SK-N-SH treated with all-trans-retinoic acid at 6 μM for 48 hours (cell line): ENCODE data around the gene STK32A.

ENCODE experiments used
- ATAC-seq: fragments of 200-7000 bp; cut with Tn5 transposase; 3 replicates; pipeline ENCODE4 v1.9.1; 2020; ENCODE audit warnings: mild to moderate bottlenecking, moderate library complexity
- ARNTL ChIP-seq: fragments of 450-650 bp; formaldehyde crosslinking; IDR thresholded peaks from 2 replicates; pipeline ENCODE4 v1.5.0; 2020; ENCODE audit warnings: low read depth, mild to moderate bottlenecking, moderate library complexity, borderline replicate concordance
- CREB5 ChIP-seq: fragments of 250-450 bp; sonication (Bioruptor Pico); IDR thresholded peaks from 2 replicates; pipeline ENCODE4 v1.5.1; 2020; ENCODE audit warnings: low read depth, mild to moderate bottlenecking, moderate library complexity
- CSDC2 ChIP-seq: fragments of 250-450 bp; sonication (Bioruptor Pico); IDR thresholded peaks from 2 replicates; pipeline ENCODE4 v1.5.0; 2020; ENCODE audit warnings: mild to moderate bottlenecking, moderate library complexity
- CSRNP3 ChIP-seq: fragments of 250-450 bp; sonication (Bioruptor Pico); IDR thresholded peaks from 2 replicates; pipeline ENCODE4 v1.5.1; 2021; ENCODE audit warnings: mild to moderate bottlenecking, moderate library complexity
- GLIS3 ChIP-seq: fragments of 250-450 bp; sonication (Bioruptor Pico); IDR thresholded peaks from 2 replicates; pipeline ENCODE4 v1.5.0; 2020; ENCODE audit warnings: mild to moderate bottlenecking, moderate library complexity
- ISL1 ChIP-seq: fragments of 250-450 bp; sonication (Bioruptor Pico); IDR thresholded peaks from 2 replicates; pipeline ENCODE4 v2.1.2; 2022; ENCODE audit warnings: mild to moderate bottlenecking, moderate library complexity
- PATZ1 ChIP-seq: fragments of 250-450 bp; sonication (Bioruptor Pico); IDR thresholded peaks from 2 replicates; pipeline ENCODE4 v1.8.0; 2020; ENCODE audit warnings: mild to moderate bottlenecking, moderate library complexity, borderline replicate concordance
- PPARA ChIP-seq: fragments of 250-450 bp; sonication (Bioruptor Pico); IDR thresholded peaks from 2 replicates; pipeline ENCODE4 v1.5.0; 2020; ENCODE audit warnings: mild to moderate bottlenecking, borderline replicate concordance
- RARB ChIP-seq: fragments of 250-450 bp; sonication (Bioruptor Pico); IDR thresholded peaks from 2 replicates; pipeline ENCODE4 v1.8.0; 2021; ENCODE audit warnings: mild to moderate bottlenecking, moderate library complexity
- SNAI2 ChIP-seq: fragments of 250-450 bp; sonication (Bioruptor Pico); IDR thresholded peaks from 2 replicates; pipeline ENCODE4 v1.5.0; 2020; ENCODE audit warnings: mild to moderate bottlenecking, moderate library complexity
- TCF4 ChIP-seq: fragments of 250-450 bp; sonication (Bioruptor Pico); IDR thresholded peaks from 2 replicates; pipeline ENCODE4 v1.8.0; 2021; ENCODE audit warnings: mild to moderate bottlenecking, moderate library complexity, borderline replicate concordance
- TOX ChIP-seq: fragments of 250-450 bp; sonication (Bioruptor Pico); IDR thresholded peaks from 2 replicates; pipeline ENCODE4 v1.8.0; 2021; ENCODE audit warnings: mild to moderate bottlenecking, moderate library complexity, borderline replicate concordance
- TSHZ2 ChIP-seq: fragments of 250-450 bp; sonication (Bioruptor Pico); IDR thresholded peaks from 2 replicates; pipeline ENCODE4 v1.5.0; 2020; ENCODE audit warnings: mild to moderate bottlenecking, moderate library complexity
- ZC3H10 ChIP-seq: fragments of 250-450 bp; sonication (Bioruptor Pico); IDR thresholded peaks from 2 replicates; pipeline ENCODE4 v1.5.1; 2021; ENCODE audit warnings: mild to moderate bottlenecking, moderate library complexity
- ZFP3 ChIP-seq: fragments of 250-450 bp; sonication (Bioruptor Pico); IDR thresholded peaks from 2 replicates; pipeline ENCODE4 v1.5.0; 2020; ENCODE audit warnings: mild to moderate bottlenecking, moderate library complexity
- ZFP30 ChIP-seq: fragments of 450-650 bp; formaldehyde crosslinking; IDR thresholded peaks from 2 replicates; pipeline ENCODE4 v1.5.0; 2022; ENCODE audit warnings: mild to moderate bottlenecking, moderate library complexity
- ZNF8 ChIP-seq: fragments of 450-650 bp; formaldehyde crosslinking; IDR thresholded peaks from 2 replicates; pipeline ENCODE4 v1.5.0; 2020; ENCODE audit warnings: mild to moderate bottlenecking, moderate library complexity

STK32A gene

GRCh38 chr5:147391781-147392180, 157.0 kb downstream of the STK32A start:
- ATAC-seq = peak; percentile 83
- TF ChIP-seq SNAI2 (CRISPR knock-in tag) = peak; percentile 51; the same call in 1 of the 2 replicates
- TF ChIP-seq ARNTL (CRISPR knock-in tag) = no peak

- no peak for TF ChIP-seq RARB (CRISPR knock-in tag)
- TF ChIP-seq TCF4 = no peak
- no peak for TF ChIP-seq PATZ1 (CRISPR knock-in tag)
- no peak for TF ChIP-seq TSHZ2
- ATAC-seq = no peak
Observed at GRCh38 chr5:147393874-147394672, 159.2 kb downstream of the STK32A start.

- no peak for ATAC-seq
- TF ChIP-seq CSRNP3 (CRISPR knock-in tag) (no peak), ZC3H10 (CRISPR knock-in tag) (no peak), GLIS3 (no peak), ARNTL (CRISPR knock-in tag) (no peak), ZNF8 (CRISPR knock-in tag) (no peak), TOX (CRISPR knock-in tag) (no peak), PPARA (CRISPR knock-in tag) (no peak), ISL1 (CRISPR knock-in tag) (no peak), ZFP3 (CRISPR knock-in tag) (no peak), CREB5 (CRISPR knock-in tag) (no peak), CSDC2 (CRISPR knock-in tag) (no peak), TSHZ2 (no peak), ZFP30 (CRISPR knock-in tag) (no peak)
Observed at GRCh38 chr5:147396070-147396823, 161.4 kb downstream of the STK32A start.
